ENCODE results near the gene DENR. TPM values are rescaled to one million over a fixed set of nuclear protein-coding genes. Genes with fewer than 3 reads are reported as not detected.

The DENR gene
- total and polyA plus RNA-seq, 2 of the 13 experiments (the other 11 are each of a cell fraction or from before 2014, with no cell fraction given) = 30.0 to 59.1 TPM

- intact Hi-C loops (cut with micrococcal nuclease; ENCODE audit: unreplicated experiment) = no loop called here
- in situ Hi-C loops (cut with HindIII; ENCODE audit: extremely low pct_ligation_motif_present, low pct_unique_long_range_greater_than_20kb) = no loop called here
- ChIA-PET CTCF (ENCODE audit: low intra/inter-chr PET ratio, low total read pairs) (no interaction called here), POLR2A (no interaction called here)
- no peak for ATAC-seq
- peaks cover 1 to 9% of the 10 kb centered on the region in 2 experiments; a peak in 3 of 5 replicates for H3K27me3 ChIP-seq (ENCODE audit: control insufficient read depth in 1 of 2, insufficient read depth in 2 of 2, low read length in 2 of 2)
- no peaks in the 10 kb centered on the region for H3K36me3 ChIP-seq (replicated peaks in 1 of 2; ENCODE audit: control insufficient read depth in 1 of 2, insufficient read depth in 2 of 2, low read length in 2 of 2)
- H3K4me2 ChIP-seq (ENCODE audit: low read depth, low read length) = no peak overlapping the region
- H3K27ac ChIP-seq (ENCODE audit: extremely low read length, insufficient read depth, low read length) = no peak overlapping the region
- no peak overlapping the region for H3K4me3 ChIP-seq (replicated peaks in 1 of 3; ENCODE audit: insufficient read depth in 1 of 3, low read depth in 2 of 3, low read length in 3 of 3)
- 33% methylated on average over 5 of the region's 5 CpGs for WGBS (ENCODE audit: low lambda C conversion rate)
- H3K79me2 ChIP-seq (ENCODE audit: insufficient read depth, low read length) = no peaks in the 10 kb centered on the region
- no TSS peak for BruUV-seq (replicated peaks)
- no peaks in the 10 kb centered on the region for H3K9me3 ChIP-seq (ENCODE audit: low read length)
- FAIRE-seq = no peak
- H3K9ac ChIP-seq (ENCODE audit: insufficient read depth, low read depth, low read length) = no peak overlapping the region
- H3K4me1 ChIP-seq (ENCODE audit: insufficient read depth, low read length) = no peaks in the 10 kb centered on the region
- no peak overlapping the region for H2AFZ ChIP-seq (ENCODE audit: low read length)
- TF ChIP-seq ZNF121 (CRISPR knock-in tag; IDR thresholded peaks at IDR 0.05) = 0 out of 2 replicates have a peak, but pooled peaks have one; percentile 8
- no peak for TF ChIP-seq RARG (CRISPR knock-in tag; IDR thresholded peaks at IDR 0.05; ENCODE audit: low read depth)
- H4K20me1 ChIP-seq (ENCODE audit: insufficient read depth, low read length) = no peaks in the 10 kb centered on the region
- no peak for DNase-seq (ENCODE audit: low spot score)
Measured at GRCh38 chr12:122790393-122791075, 37.9 kb downstream of the DENR start.

GRCh38 chr12:122793685-122794106 lies 41.1 kb downstream of the DENR start:
- no TSS peak for BruUV-seq (replicated peaks)
- peak; percentile 80 for FAIRE-seq
- Histone ChIP-seq H2AFZ (ENCODE audit: low read length) (no peak overlapping the region), H3K4me3 (replicated peaks in 1 of 3; ENCODE audit: insufficient read depth in 1 of 3, low read depth in 2 of 3, low read length in 3 of 3) (no peak overlapping the region), H3K4me2 (ENCODE audit: low read depth, low read length) (peak overlapping the region; percentile 13; the same call in 1 of the 2 replicates), H3K36me3 (replicated peaks in 1 of 2; ENCODE audit: control insufficient read depth in 1 of 2, insufficient read depth in 2 of 2, low read length in 2 of 2) (no peaks in the 10 kb centered on the region), H3K79me2 (ENCODE audit: insufficient read depth, low read length) (no peaks in the 10 kb centered on the region), H4K20me1 (ENCODE audit: insufficient read depth, low read length) (no peaks in the 10 kb centered on the region), H3K27me3 (ENCODE audit: control insufficient read depth in 1 of 2, insufficient read depth in 2 of 2, low read length in 2 of 2) (peaks cover 1 to 9% of the 10 kb centered on the region in 2 experiments; a peak in 3 of 5 replicates), H3K27ac (ENCODE audit: extremely low read length, insufficient read depth, low read length) (no peak overlapping the region), H3K9me3 (ENCODE audit: low read length) (no peaks in the 10 kb centered on the region), H3K4me1 (ENCODE audit: insufficient read depth, low read length) (no peaks in the 10 kb centered on the region), H3K9ac (ENCODE audit: insufficient read depth, low read depth, low read length) (no peak overlapping the region)
- 4% methylated on average over 10 of the region's 10 CpGs for whole genome bisulfite sequencing (ENCODE audit: low lambda C conversion rate)
- TF ChIP-seq NFE2L1 (CRISPR knock-in tag; IDR thresholded peaks at IDR 0.05; ENCODE audit: borderline replicate concordance) (no peak), ZNF205 (CRISPR knock-in tag; IDR thresholded peaks at IDR 0.05) (no peak), SIX4 (CRISPR knock-in tag; IDR thresholded peaks at IDR 0.05) (0 out of 2 replicates have a peak, but pooled peaks have one; percentile 6), STAG1 (CRISPR knock-in tag; IDR thresholded peaks at IDR 0.05) (peak; percentile 72), SOX5 (CRISPR knock-in tag; IDR thresholded peaks at IDR 0.05; ENCODE audit: borderline replicate concordance) (no peak), ARID3A (IDR thresholded peaks at IDR 0.05; ENCODE audit: low read depth, low read length) (peak; percentile 74; the same call in 1 of the 2 replicates), MAFK (conservative IDR thresholded peaks at IDR 0.05 in 1 of 2, IDR thresholded peaks at IDR 0.05 in 1 of 2; ENCODE audit: low read length in 2 of 2) (peak; percentile 35 to 40; a peak in 1 of 4 replicates), CTCF (CRISPR knock-in tag; IDR thresholded peaks at IDR 0.05) (peak; percentile 75), ZNF24 (IDR thresholded peaks at IDR 0.05) (no peak), RAD21 (CRISPR knock-in tag; IDR thresholded peaks at IDR 0.05) (peak; percentile 43; the same call in 1 of the 2 replicates), SMC3 (IDR thresholded peaks at IDR 0.05; ENCODE audit: low read length) (peak; percentile 66), MAFF (IDR thresholded peaks at IDR 0.05; ENCODE audit: low read depth, low read length) (peak; percentile 57), FOXA1 (IDR thresholded peaks at IDR 0.05) (no peak), FOXA1 (CRISPR knock-in tag; IDR thresholded peaks at IDR 0.05) (no peak)
- CTCF ChIA-PET (ENCODE audit: low intra/inter-chr PET ratio, low total read pairs) = interaction anchor here (1.0 to 1.6 kb wide), 3 partner anchors 73 to 159 kb away, joined by 3 to 5 read pairs (median 3); no protein-coding TSS in a partner anchor
- in situ Hi-C loops (cut with HindIII; ENCODE audit: extremely low pct_ligation_motif_present, low pct_unique_long_range_greater_than_20kb) (no loop called here), intact Hi-C loops (cut with micrococcal nuclease; ENCODE audit: unreplicated experiment) (loop anchor here (2.0 kb wide), 1 partner anchor 159 kb away; no protein-coding TSS in a partner anchor)
- DNase-seq (ENCODE audit: low spot score) = peak; percentile 34
- POLR2A ChIA-PET = interaction anchor here (0.7 kb wide), 1 partner anchor 69 kb away, joined by 3 read pairs; no protein-coding TSS in a partner anchor
- ATAC-seq = peak; percentile 70
